Vagina (tissue), 2 donors: ENCODE data around the gene PIP4K2A.

Experiments used
- CTCF ChIP-seq, 3 experiments: fragments of 450-650 bp in 2 of 3; fragments of 200-600 bp in 1 of 3; sonication (generic) in 1 of 3; IDR thresholded peaks; one replicate each; pipeline ENCODE4 v1.5.1; 2017 to 2019; ENCODE audit warnings: antibody characterized with exemption in 3 of 3, mild to moderate bottlenecking in 2 of 3, moderate library complexity in 2 of 3
- POLR2A ChIP-seq, 2 donors: fragments of 450-650 bp; IDR thresholded peaks; one replicate each; pipeline ENCODE4 v1.6.1; 2017; ENCODE audit warnings: antibody characterized with exemption in 2 of 2, mild to moderate bottlenecking in 2 of 2, moderate library complexity in 2 of 2
- POLR2AphosphoS5 ChIP-seq, 2 donors: sonication (generic); formaldehyde crosslinking; IDR thresholded peaks; one replicate each; pipeline ENCODE4 v1.9.0; 2017; ENCODE audit warnings: antibody characterized with exemption in 2 of 2, mild to moderate bottlenecking in 2 of 2, low read depth in 1 of 2; ENCODE audit not compliant: insufficient read depth in 1 of 2

- no peak for TF ChIP-seq POLR2A (IDR thresholded peaks at IDR 0.05)
- no peak for TF ChIP-seq POLR2AphosphoS5 (IDR thresholded peaks at IDR 0.05; ENCODE audit: insufficient read depth in 1 of 2, low read depth in 1 of 2)
- TF ChIP-seq CTCF (IDR thresholded peaks at IDR 0.05): no peak
These were observed 880 bp upstream of the PIP4K2A start for GRCh38 chr10:22715290-22715625.
